Upper lobe of left lung (tissue), 6 donors: ENCODE measurements around the gene SKA1. TPM values are rescaled to one million over a fixed set of nuclear protein-coding genes. Genes with fewer than 3 reads are reported as not detected.
"Not testable (repeated sequence)": the region's sequence is repeated elsewhere in the genome, so short reads cannot be mapped to it uniquely, and the experiment has no call there.

Source experiments
- ATAC-seq, 2 donors: fragments of 200-7000 bp; cut with Tn5 transposase; one replicate each; pipeline ENCODE4 v1.9.1; 2022; ENCODE audit warnings: mild to moderate bottlenecking in 2 of 2, moderate library complexity in 2 of 2; ENCODE audit not compliant: low FRiP score in 2 of 2
- DNase-seq, 2 donors: peaks; one replicate each; pipeline ENCODE4 v3.0.0-alpha.2; 2019 to 2020
- H3K27ac ChIP-seq, 4 donors: fragments of 200-600 bp; sonication (generic); one replicate each; pipeline ENCODE4 v1.5.1; 2016 to 2019
- H3K27me3 ChIP-seq, 4 donors: fragments of 200-600 bp; sonication (generic); one replicate each; pipeline ENCODE4 v1.5.1; 2017 to 2019
- H3K36me3 ChIP-seq, 4 donors: fragments of 200-600 bp; sonication (generic); one replicate each; pipeline ENCODE4 v1.5.1; 2016 to 2019
- H3K4me1 ChIP-seq, 4 donors: fragments of 200-600 bp; sonication (generic); one replicate each; pipeline ENCODE4 v1.5.1; 2018 to 2019
- H3K4me3 ChIP-seq, 4 donors: fragments of 200-600 bp; sonication (generic); one replicate each; pipeline ENCODE4 v1.5.1; 2017 to 2019; ENCODE audit warnings: mild to moderate bottlenecking in 2 of 4, moderate library complexity in 1 of 4
- H3K9me3 ChIP-seq, 4 donors: fragments of 200-600 bp; sonication (generic); one replicate each; pipeline ENCODE4 v1.5.1; 2018 to 2019
- EP300 ChIP-seq, 4 donors: sonication (generic); formaldehyde crosslinking; IDR thresholded peaks; one replicate each; pipeline ENCODE4 v1.5.1; 2017; ENCODE audit warnings: antibody characterized with exemption in 4 of 4, control low read depth in 2 of 4
- POLR2A ChIP-seq, 4 donors: fragments of 450-650 bp; IDR thresholded peaks; one replicate each; pipeline ENCODE4 v1.5.1; 2016 to 2017; ENCODE audit warnings: antibody characterized with exemption in 4 of 4, mild to moderate bottlenecking in 2 of 4
- POLR2AphosphoS5 ChIP-seq, 2 donors: sonication (generic); formaldehyde crosslinking; IDR thresholded peaks; one replicate each; pipeline ENCODE4 v1.5.1; 2017; ENCODE audit warnings: antibody characterized with exemption in 2 of 2
- WGBS, 2 donors: methylation state at CpG; one replicate each; pipeline ENCODE4 v1.1.5; 2017 to 2018; 5-methylcytosine and 5-hydroxymethylcytosine counted together
- total RNA-seq, 6 donors: library from RNA; depleted of rRNA in 4 of 6; stranded (reverse); fragments of >200 nt in 4 of 6; gene quantifications; one replicate each; pipeline versions ENCODE4 v1.1.0 to v1.2.1, GENCODE V29; 2016 to 2021
- TF ChIP-seq, protein P1 (sequence below), 6 experiments: fragments of 450-650 bp in 4 of 6; fragments of 200-600 bp in 2 of 6; sonication (generic) in 2 of 6; IDR thresholded peaks; one replicate each; pipeline ENCODE4 v1.5.1; 2016 to 2019; ENCODE audit warnings: antibody characterized with exemption in 6 of 6
- donor health status: DM: no; HTN: no; CAD: no; lungs with moderate emphysema.
- donor health status: DM: no; HTN: yes; CAD: no; lungs with severe emphysema.

Gene SKA1
- total RNA-seq, 6 donors from 2014 or later = 0.46 to 2.5 (median 1.1) TPM; not detected in 2

- DNase-seq (peak in 1 of 2 donors; percentile 33), ATAC-seq (no peak)
- no peak for TF ChIP-seq EP300 (IDR thresholded peaks at IDR 0.05)
- TF ChIP-seq, protein P1, sequence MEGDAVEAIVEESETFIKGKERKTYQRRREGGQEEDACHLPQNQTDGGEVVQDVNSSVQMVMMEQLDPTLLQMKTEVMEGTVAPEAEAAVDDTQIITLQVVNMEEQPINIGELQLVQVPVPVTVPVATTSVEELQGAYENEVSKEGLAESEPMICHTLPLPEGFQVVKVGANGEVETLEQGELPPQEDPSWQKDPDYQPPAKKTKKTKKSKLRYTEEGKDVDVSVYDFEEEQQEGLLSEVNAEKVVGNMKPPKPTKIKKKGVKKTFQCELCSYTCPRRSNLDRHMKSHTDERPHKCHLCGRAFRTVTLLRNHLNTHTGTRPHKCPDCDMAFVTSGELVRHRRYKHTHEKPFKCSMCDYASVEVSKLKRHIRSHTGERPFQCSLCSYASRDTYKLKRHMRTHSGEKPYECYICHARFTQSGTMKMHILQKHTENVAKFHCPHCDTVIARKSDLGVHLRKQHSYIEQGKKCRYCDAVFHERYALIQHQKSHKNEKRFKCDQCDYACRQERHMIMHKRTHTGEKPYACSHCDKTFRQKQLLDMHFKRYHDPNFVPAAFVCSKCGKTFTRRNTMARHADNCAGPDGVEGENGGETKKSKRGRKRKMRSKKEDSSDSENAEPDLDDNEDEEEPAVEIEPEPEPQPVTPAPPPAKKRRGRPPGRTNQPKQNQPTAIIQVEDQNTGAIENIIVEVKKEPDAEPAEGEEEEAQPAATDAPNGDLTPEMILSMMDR (IDR thresholded peaks at IDR 0.05) = peak in 1 of 6 experiments; percentile 36
- peaks cover 0 to 5% (median 2%) of the 10 kb centered on the region in 4 donors for H3K4me1 ChIP-seq
- H3K9me3 ChIP-seq = no peaks in the 10 kb centered on the region
- H3K36me3 ChIP-seq = no peaks in the 10 kb centered on the region
- H3K27ac ChIP-seq = no peak overlapping the region
- H3K4me3 ChIP-seq = no peak overlapping the region
- peaks cover 0 to 5% (median 0%) of the 10 kb centered on the region in 4 donors for H3K27me3 ChIP-seq
- 42 to 48% methylated on average over 18 of the region's 18 CpGs for WGBS, 2 donors
Observed at GRCh38 chr18:50401295-50401694, 26.4 kb downstream of the SKA1 start.

GRCh38 chr18:50401888-50402287 is 27.0 kb downstream of the SKA1 start:
- DNase-seq (peak; percentile 54 to 83), ATAC-seq (peak; percentile 49 to 64)
- 5 to 23% methylated on average over 8 to 21 of the region's 21 CpGs for WGBS, 2 donors
- Histone ChIP-seq H3K27me3 (peaks cover 0 to 5% (median 0%) of the 10 kb centered on the region in 4 donors), H3K27ac (no peak overlapping the region), H3K4me3 (no peak overlapping the region), H3K36me3 (no peaks in the 10 kb centered on the region), H3K9me3 (no peaks in the 10 kb centered on the region), H3K4me1 (peaks cover 0 to 5% (median 2%) of the 10 kb centered on the region in 4 donors)
- no peak for TF ChIP-seq POLR2AphosphoS5 (IDR thresholded peaks at IDR 0.05)
- TF ChIP-seq, protein P1 (IDR thresholded peaks at IDR 0.05) = peak in 1 of 6 experiments; percentile 12
- no peak for TF ChIP-seq EP300 (IDR thresholded peaks at IDR 0.05)

DNA sequence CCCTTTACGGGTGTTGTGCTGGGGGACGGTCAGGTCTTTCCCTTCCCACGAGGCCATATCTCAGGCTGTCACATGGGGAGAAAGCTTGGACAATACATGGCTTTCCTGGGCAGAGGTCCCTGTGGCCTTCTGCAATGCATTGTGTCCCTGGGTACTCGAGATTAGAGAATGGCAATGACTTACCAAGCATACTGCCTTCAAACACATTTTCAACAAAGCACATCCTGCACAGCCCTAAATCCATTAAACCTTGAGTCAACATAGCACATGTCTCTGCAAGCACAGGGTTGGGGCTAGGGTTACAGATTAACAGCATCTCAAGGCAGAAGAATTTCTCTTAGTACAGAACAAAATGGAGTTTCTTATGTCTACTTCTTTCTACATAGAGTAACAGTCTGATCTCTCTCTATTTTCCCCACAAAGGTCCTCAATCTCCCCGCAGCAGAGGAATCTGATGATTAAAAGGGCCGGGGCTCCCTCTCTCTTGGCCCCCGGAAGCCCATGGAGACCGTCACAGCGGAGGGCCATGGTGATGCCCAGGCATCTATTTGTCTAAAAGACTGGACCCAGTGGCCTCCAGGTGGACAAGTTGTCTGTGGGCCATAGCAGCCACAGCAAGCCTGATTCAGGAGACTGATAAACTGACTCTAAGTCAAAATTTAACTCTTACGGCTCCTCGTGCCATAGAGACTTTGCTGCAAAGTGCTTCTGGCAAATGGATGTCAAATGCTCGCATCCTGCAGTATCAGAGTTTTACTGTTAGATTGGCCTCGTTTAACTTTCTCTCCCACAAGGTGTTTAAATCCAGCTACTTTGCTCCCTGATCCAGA is 30.1 kb downstream of the SKA1 start:
- not testable (repeated sequence) for H3K9me3 ChIP-seq, H3K4me1 ChIP-seq, DNase-seq, ATAC-seq, H3K4me3 ChIP-seq, H3K36me3 ChIP-seq, H3K27me3 ChIP-seq, H3K27ac ChIP-seq
- WGBS, 2 donors = 65 to 70% methylated on average over 13 of the region's 13 CpGs

- WGBS, 2 donors = 55 to 70% methylated on average over 14 to 17 of the region's 17 CpGs
- DNase-seq (no peak), ATAC-seq (no peak)
- TF ChIP-seq EP300 (IDR thresholded peaks at IDR 0.05) (no peak), POLR2AphosphoS5 (IDR thresholded peaks at IDR 0.05) (no peak)
- TF ChIP-seq, protein P1 (IDR thresholded peaks at IDR 0.05) = no peak
- H3K36me3 ChIP-seq = no peaks in the 10 kb centered on the region
- peaks cover 0 to 5% (median 0%) of the 10 kb centered on the region in 4 donors for H3K27me3 ChIP-seq
- H3K27ac ChIP-seq = no peak overlapping the region
- H3K4me1 ChIP-seq = peaks cover 0 to 5% (median 2%) of the 10 kb centered on the region in 4 donors
- H3K9me3 ChIP-seq = no peaks in the 10 kb centered on the region
- H3K4me3 ChIP-seq = no peak overlapping the region
Observed at GRCh38 chr18:50405582-50406271, 30.9 kb downstream of the SKA1 start.

- 79 to 80% methylated on average over 5 of the region's 5 CpGs for WGBS, 2 donors
- Histone ChIP-seq H3K9me3 (no peaks in the 10 kb centered on the region), H3K36me3 (no peaks in the 10 kb centered on the region), H3K27ac (no peak overlapping the region), H3K4me3 (no peak overlapping the region), H3K4me1 (no peaks in the 10 kb centered on the region), H3K27me3 (no peaks in the 10 kb centered on the region)
- DNase-seq (no peak), ATAC-seq (no peak)
- TF ChIP-seq EP300 (IDR thresholded peaks at IDR 0.05) (no peak), POLR2A (IDR thresholded peaks at IDR 0.05) (no peak), POLR2AphosphoS5 (IDR thresholded peaks at IDR 0.05) (no peak)
- TF ChIP-seq, protein P1 (IDR thresholded peaks at IDR 0.05) = no peak
Observed at GRCh38 chr18:50409236-50409635, 34.4 kb downstream of the SKA1 start.
